Erythroblast (primary cell): ENCODE measurements around the gene ST7L.
"Not testable (repeated sequence)": the region's sequence is repeated elsewhere in the genome, so short reads cannot be mapped to it uniquely, and the experiment has no call there.

Experiments
- GATA1 ChIP-seq: IDR thresholded peaks from 2 replicates; pipeline ENCODE4 v1.6.1; 2011; ENCODE audit warnings: low read depth, mild to moderate bottlenecking, control low read depth, low read length, moderate library complexity
- POLR2A ChIP-seq: IDR thresholded peaks from 2 replicates; pipeline ENCODE4 v1.6.1; 2011; ENCODE audit warnings: mild to moderate bottlenecking, low read length

DNA sequence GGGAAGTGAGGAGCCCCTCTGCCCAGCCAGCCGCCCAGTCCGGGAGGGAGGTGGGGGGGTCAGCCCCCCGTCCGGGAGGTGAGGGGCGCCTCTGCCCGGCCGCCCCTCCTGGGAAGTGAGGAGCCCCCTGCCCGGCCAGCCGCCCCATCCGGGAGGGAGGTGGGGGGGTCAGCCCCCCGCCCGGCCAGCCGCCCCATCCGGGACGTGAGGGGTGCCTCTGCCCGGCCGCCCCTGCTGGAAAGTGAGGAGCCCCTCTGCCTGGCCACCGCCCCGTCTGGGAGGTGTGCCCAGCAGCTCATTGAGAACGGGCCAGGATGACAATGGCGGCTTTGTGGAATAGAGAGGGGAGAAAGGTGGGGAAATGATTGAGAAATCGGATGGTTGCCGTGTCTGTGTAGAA is 21.5 kb upstream of the ST7L start:
- not testable (repeated sequence) for TF ChIP-seq POLR2A, GATA1
